Endothelial cell of umbilical vein (primary cell): ENCODE measurements around the gene KIAA2012. TPM values are rescaled to one million over a fixed set of nuclear protein-coding genes. Genes with fewer than 3 reads are reported as not detected.
"Not testable (repeated sequence)": the region's sequence is repeated elsewhere in the genome, so short reads cannot be mapped to it uniquely, and the experiment has no call there.

Experiments
- BruUV-seq: library from RNA; stranded (reverse); fragments of 400-500 nt; replicated peaks from 2 replicates; lab custom pipeline; 2021; lab: Mats Ljungman, UMichigan
- CTCF ChIA-PET: fragments of 300-600, 350-600 bp; sonication (Branson Sonifier 250); formaldehyde crosslinking; loops from one replicate; lab custom pipeline; 2021; ENCODE audit warnings: antibody characterized with exemption, inconsistent platforms; lab: Charles Lee
- POLR2A ChIA-PET: fragments of 300-600, 350-600 bp; sonication (Branson Sonifier 250); formaldehyde crosslinking; loops from one replicate; lab custom pipeline; 2021; ENCODE audit warnings: antibody characterized with exemption, inconsistent platforms; lab: Charles Lee
- DNase-seq: peaks from one replicate; pipeline ENCODE4 v3.0.0-alpha.2; 2011; ENCODE audit warnings: low read depth, low spot score
- FAIRE-seq: peaks from 2 replicates; lab custom pipeline; 2011; peaks lifted over from hg19 to GRCh38; lab: Jason Lieb, UNC
- H2AFZ ChIP-seq: 2 replicates; pipeline ENCODE4 v1.6.0; 2012; ENCODE audit warnings: low read depth, low read length, control low read depth, inconsistent platforms
- H3K27ac ChIP-seq: 2 replicates; pipeline ENCODE4 v1.5.1; 2011; ENCODE audit warnings: low read depth, mild to moderate bottlenecking, control low read depth, low read length, moderate library complexity; ENCODE audit not compliant: insufficient read depth
- H3K27me3 ChIP-seq, 2 experiments: 2 replicates each; pipeline versions ENCODE4 v1.6.0 to v1.6.1; 2011; ENCODE audit warnings: low read length in 2 of 2, mixed read lengths in 1 of 2; ENCODE audit not compliant: control insufficient read depth in 2 of 2, insufficient read depth in 2 of 2
- H3K36me3 ChIP-seq, 2 experiments: 2 replicates in 1 of 2; 3 replicates in 1 of 2; pipeline ENCODE4 v1.5.1; 2011; ENCODE audit warnings: low read length in 2 of 2, mild to moderate bottlenecking in 1 of 2, moderate library complexity in 1 of 2; ENCODE audit not compliant: control insufficient read depth in 2 of 2, insufficient read depth in 2 of 2; ENCODE audit errors: extremely low read depth in 1 of 2
- H3K4me1 ChIP-seq: 3 replicates; pipeline ENCODE4 v1.5.1; 2011; ENCODE audit warnings: mild to moderate bottlenecking, low read length; ENCODE audit not compliant: control insufficient read depth, insufficient read depth; ENCODE audit errors: extremely low read depth
- H3K4me2 ChIP-seq: 2 replicates; pipeline ENCODE4 v1.6.1; 2011; ENCODE audit warnings: low read length, control low read depth, mixed read lengths; ENCODE audit not compliant: insufficient read depth
- H3K4me3 ChIP-seq, 3 experiments: fragments of 200-600 bp in 1 of 3; sonication (generic), shearing (Covaris generic) in 1 of 3; replicated peaks in 1 of 3; 2 replicates each; pipeline ENCODE4 v1.5.1; 2011 to 2016; ENCODE audit warnings: control low read depth in 3 of 3, low read length in 3 of 3, mild to moderate bottlenecking in 2 of 3, inconsistent platforms in 1 of 3, low read depth in 1 of 3, moderate library complexity in 1 of 3; ENCODE audit not compliant: insufficient read depth in 1 of 3
- H3K79me2 ChIP-seq: 2 replicates; pipeline ENCODE4 v1.6.0; 2012; ENCODE audit warnings: low read length, inconsistent platforms; ENCODE audit not compliant: control insufficient read depth, insufficient read depth
- H3K9ac ChIP-seq: replicated peaks from 2 replicates; pipeline ENCODE3; 2011; ENCODE audit warnings: low read length, control low read depth; ENCODE audit not compliant: insufficient read depth; ENCODE audit errors: extremely low read depth
- H3K9me1 ChIP-seq: replicated peaks from 3 replicates; pipeline ENCODE4 v1.6.0; 2011; ENCODE audit warnings: mild to moderate bottlenecking, low read length; ENCODE audit not compliant: control insufficient read depth, insufficient read depth; ENCODE audit errors: extremely low read depth
- H3K9me3 ChIP-seq: replicated peaks from 2 replicates; pipeline ENCODE4 v1.5.1; 2012; ENCODE audit warnings: low read length, inconsistent platforms; ENCODE audit not compliant: control insufficient read depth, insufficient read depth
- H4K20me1 ChIP-seq: replicated peaks from 2 replicates; pipeline ENCODE3; 2011; ENCODE audit warnings: mild to moderate bottlenecking, low read length; ENCODE audit not compliant: control insufficient read depth, insufficient read depth; ENCODE audit errors: extremely low read depth
- CTCF ChIP-seq, 2 donors: IDR thresholded peaks; 1 replicate in 1 of 2; 2 replicates in 1 of 2; pipeline ENCODE4 v1.5.1; 2011; ENCODE audit warnings: low read length in 2 of 2, mild to moderate bottlenecking in 2 of 2, moderate library complexity in 2 of 2, control low read depth in 1 of 2, inconsistent platforms in 1 of 2, low read depth in 1 of 2; ENCODE audit not compliant: insufficient read depth in 1 of 2; ENCODE audit errors: extremely low read depth in 1 of 2
- EZH2 ChIP-seq: IDR thresholded peaks from 2 replicates; pipeline ENCODE4 v1.6.1; 2012; ENCODE audit warnings: borderline replicate concordance, low read depth, mild to moderate bottlenecking, moderate library complexity, low read length, inconsistent platforms; ENCODE audit not compliant: severe bottlenecking
- FOS ChIP-seq: IDR thresholded peaks from 2 replicates; pipeline ENCODE4 v1.6.1; 2011; ENCODE audit warnings: mild to moderate bottlenecking, low read length, moderate library complexity, borderline replicate concordance; ENCODE audit not compliant: insufficient read depth
- JUN ChIP-seq: IDR thresholded peaks from 2 replicates; pipeline ENCODE4 v1.6.1; 2011; ENCODE audit warnings: borderline replicate concordance, low read depth; ENCODE audit not compliant: insufficient read length, insufficient read depth
- MYC ChIP-seq: IDR thresholded peaks from one replicate; pipeline ENCODE4 v1.6.1; 2011; ENCODE audit warnings: mild to moderate bottlenecking, low read depth, low read length
- POLR2A ChIP-seq: IDR thresholded peaks from 2 replicates; pipeline ENCODE4 v1.6.1; 2012; ENCODE audit warnings: low read depth, mild to moderate bottlenecking, control low read depth, low read length
- POLR2AphosphoS5 ChIP-seq: IDR thresholded peaks from 2 replicates; pipeline ENCODE4 v1.6.1; 2012; ENCODE audit warnings: low read depth, mild to moderate bottlenecking, control low read depth, low read length, moderate library complexity; ENCODE audit not compliant: insufficient read depth
- dilution Hi-C: fragments of 300-500 bp; cut with MboI; formaldehyde crosslinking; loops from one replicate; pipeline ENCODE4 v1.15.0; 2019; ENCODE audit warnings: low sequenced_read_pairs; ENCODE audit not compliant: extremely low pct_ligation_motif_present
- intact Hi-C: fragments of 100-400 bp; cut with micrococcal nuclease; formaldehyde crosslinking; loops from one replicate; pipeline ENCODE4 v1.10.0; 2022
- polyA plus RNA-seq, 4 experiments: library from polyadenylated mRNA; depleted of rRNA in 3 of 4; stranded (reverse) in 3 of 4; unstranded in 1 of 4; fragments of >200 nt; gene quantifications; 2 replicates each; pipeline versions ENCODE4 v1.2.1 to v1.2.3, GENCODE V29; 2011 to 2012; ENCODE audit warnings: missing spikeins in 1 of 4
- total RNA-seq: library from RNA; stranded (reverse); gene quantifications from 2 replicates; pipeline ENCODE4 v1.2.3, GENCODE V29; 2021

KIAA2012 gene
- total and polyA plus RNA-seq, 2 donors (not counting 3 experiments of a cell fraction or from before 2014, with no cell fraction given): not detected

- BruUV-seq, DNase-seq, H4K20me1 ChIP-seq, dilution Hi-C loops, H3K4me3 ChIP-seq, H3K9me3 ChIP-seq, H3K9ac ChIP-seq, intact Hi-C loops, H3K27me3 ChIP-seq, CTCF ChIA-PET, POLR2A ChIA-PET, FAIRE-seq, H3K4me1 ChIP-seq, H3K27ac ChIP-seq, H3K36me3 ChIP-seq, H3K9me1 ChIP-seq, H3K4me2 ChIP-seq, H2AFZ ChIP-seq, H3K79me2 ChIP-seq: not testable (repeated sequence)
These were observed 63.0 kb downstream of the KIAA2012 start for GRCh38 chr2:202136039-202136438.

GRCh38 chr2:202136526-202136925 is 63.5 kb downstream of the KIAA2012 start:
- intact Hi-C loops (no loop called here), dilution Hi-C loops (no loop called here)
- Histone ChIP-seq H2AFZ (no peak overlapping the region), H3K4me3 (no peak overlapping the region), H3K9me3 (no peaks in the 10 kb centered on the region), H3K27ac (no peak overlapping the region), H3K9ac (no peak overlapping the region), H3K9me1 (no peaks in the 10 kb centered on the region), H3K4me1 (no peaks in the 10 kb centered on the region), H4K20me1 (no peaks in the 10 kb centered on the region), H3K4me2 (no peak overlapping the region), H3K36me3 (no peaks in the 10 kb centered on the region), H3K27me3 (peaks cover 0 to 2% of the 10 kb centered on the region in 2 experiments), H3K79me2 (no peaks in the 10 kb centered on the region)
- FAIRE-seq: no peak
- no peak for TF ChIP-seq MYC
- no peak for TF ChIP-seq CTCF (IDR thresholded peaks at IDR 0.05; ENCODE audit: extremely low read depth in 1 of 2, insufficient read depth in 1 of 2, low read depth in 1 of 2, low read length in 2 of 2)
- TF ChIP-seq FOS: no peak
- TF ChIP-seq EZH2: no peak
- TF ChIP-seq POLR2AphosphoS5: no peak
- TF ChIP-seq JUN: no peak
- no peak for TF ChIP-seq POLR2A
- POLR2A ChIA-PET: no interaction called here
- DNase-seq: no peak
- CTCF ChIA-PET: no interaction called here
- no TSS peak for BruUV-seq
